ENCODE measurements around the gene PAFAH1B2. TPM values are rescaled to one million over a fixed set of nuclear protein-coding genes. Genes with fewer than 3 reads are reported as not detected.
"Not testable (repeated sequence)": the region's sequence is repeated elsewhere in the genome, so short reads cannot be mapped to it uniquely, and the experiment has no call there.

The PAFAH1B2 gene
- polyA plus RNA-seq, 1 donor from 2014 or later = 85.9 TPM

DNA sequence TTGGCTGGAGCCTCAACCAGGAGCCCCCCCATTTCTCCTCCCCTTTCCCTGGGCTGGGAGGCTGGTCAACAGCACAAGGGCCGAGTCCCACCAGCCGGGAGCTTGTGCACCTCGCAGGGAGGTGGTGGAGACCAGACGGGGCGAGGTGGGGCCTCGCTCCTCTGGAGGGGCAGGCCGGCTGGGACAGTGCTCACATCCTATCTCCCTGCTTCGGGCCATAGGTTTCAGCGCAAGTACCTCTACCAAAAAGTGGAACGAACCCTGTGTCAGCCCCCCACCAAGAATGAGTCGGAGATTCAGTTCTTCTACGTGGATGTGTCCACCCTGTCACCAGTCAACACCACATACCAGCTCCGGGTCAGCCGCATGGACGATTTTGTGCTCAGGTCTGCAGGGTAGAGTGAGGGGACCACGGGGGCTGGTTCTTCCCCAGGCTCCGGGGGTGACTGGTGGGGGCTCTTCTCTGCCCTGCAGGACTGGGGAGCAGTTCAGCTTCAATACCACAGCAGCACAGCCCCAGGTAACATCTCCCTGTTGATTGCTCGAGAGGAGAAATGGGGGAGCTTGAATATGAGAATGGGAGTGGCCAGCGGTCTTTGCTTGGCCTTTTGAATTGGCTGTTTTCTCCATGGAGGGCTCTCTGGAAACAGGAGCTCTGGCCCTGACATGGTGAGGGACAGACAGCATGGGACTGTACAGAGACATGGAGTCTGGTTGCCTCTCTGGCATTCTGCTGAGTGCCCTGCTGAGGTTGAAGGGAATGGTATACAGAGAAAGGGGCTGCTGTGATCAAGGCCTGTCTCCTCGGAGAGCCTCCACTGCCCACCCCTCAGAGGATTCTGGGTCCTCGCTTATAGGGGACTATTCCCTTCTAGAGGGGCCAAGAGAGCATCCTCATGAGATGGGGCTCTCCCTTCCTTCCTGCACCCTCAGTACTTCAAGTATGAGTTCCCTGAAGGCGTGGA lies 37.8 kb downstream of the PAFAH1B2 start:
- Histone ChIP-seq H3K79me2 (replicated peaks; ENCODE audit: insufficient read depth, low read length) (no peaks in the 10 kb centered on the region), H2AFZ (ENCODE audit: low read depth, low read length) (no peak overlapping the region), H3K27me3 (ENCODE audit: insufficient read depth, low read depth, low read length) (no peaks in the 10 kb centered on the region), H3K36me3 (ENCODE audit: insufficient read depth, low read length) (no peaks in the 10 kb centered on the region), H3K9me2 (ENCODE audit: insufficient read depth, low read length) (no peaks in the 10 kb centered on the region), H4K20me1 (ENCODE audit: insufficient read depth) (no peaks in the 10 kb centered on the region), H3F3A (ENCODE audit: insufficient read depth, low read length, poor library complexity, severe bottlenecking) (no peaks in the 10 kb centered on the region), H3K27ac (ENCODE audit: low read length) (no peak overlapping the region), H3K9ac (ENCODE audit: low read length) (no peak overlapping the region), H3K4me3 (ENCODE audit: low read length) (no peak overlapping the region), H3K4me2 (ENCODE audit: low read length) (no peak overlapping the region), H3K9me3 (ENCODE audit: low read length) (no peaks in the 10 kb centered on the region)
- TF ChIP-seq POLR2AphosphoS5 (IDR thresholded peaks at IDR 0.05) = no peak
- TF ChIP-seq, protein P1, sequence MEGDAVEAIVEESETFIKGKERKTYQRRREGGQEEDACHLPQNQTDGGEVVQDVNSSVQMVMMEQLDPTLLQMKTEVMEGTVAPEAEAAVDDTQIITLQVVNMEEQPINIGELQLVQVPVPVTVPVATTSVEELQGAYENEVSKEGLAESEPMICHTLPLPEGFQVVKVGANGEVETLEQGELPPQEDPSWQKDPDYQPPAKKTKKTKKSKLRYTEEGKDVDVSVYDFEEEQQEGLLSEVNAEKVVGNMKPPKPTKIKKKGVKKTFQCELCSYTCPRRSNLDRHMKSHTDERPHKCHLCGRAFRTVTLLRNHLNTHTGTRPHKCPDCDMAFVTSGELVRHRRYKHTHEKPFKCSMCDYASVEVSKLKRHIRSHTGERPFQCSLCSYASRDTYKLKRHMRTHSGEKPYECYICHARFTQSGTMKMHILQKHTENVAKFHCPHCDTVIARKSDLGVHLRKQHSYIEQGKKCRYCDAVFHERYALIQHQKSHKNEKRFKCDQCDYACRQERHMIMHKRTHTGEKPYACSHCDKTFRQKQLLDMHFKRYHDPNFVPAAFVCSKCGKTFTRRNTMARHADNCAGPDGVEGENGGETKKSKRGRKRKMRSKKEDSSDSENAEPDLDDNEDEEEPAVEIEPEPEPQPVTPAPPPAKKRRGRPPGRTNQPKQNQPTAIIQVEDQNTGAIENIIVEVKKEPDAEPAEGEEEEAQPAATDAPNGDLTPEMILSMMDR (IDR thresholded peaks at IDR 0.05; ENCODE audit: poor library complexity, severe bottlenecking) = no peak
- no peak for TF ChIP-seq MXI1 (conservative IDR thresholded peaks at IDR 0.05; ENCODE audit: poor library complexity, severe bottlenecking)
- TF ChIP-seq, protein P2, sequence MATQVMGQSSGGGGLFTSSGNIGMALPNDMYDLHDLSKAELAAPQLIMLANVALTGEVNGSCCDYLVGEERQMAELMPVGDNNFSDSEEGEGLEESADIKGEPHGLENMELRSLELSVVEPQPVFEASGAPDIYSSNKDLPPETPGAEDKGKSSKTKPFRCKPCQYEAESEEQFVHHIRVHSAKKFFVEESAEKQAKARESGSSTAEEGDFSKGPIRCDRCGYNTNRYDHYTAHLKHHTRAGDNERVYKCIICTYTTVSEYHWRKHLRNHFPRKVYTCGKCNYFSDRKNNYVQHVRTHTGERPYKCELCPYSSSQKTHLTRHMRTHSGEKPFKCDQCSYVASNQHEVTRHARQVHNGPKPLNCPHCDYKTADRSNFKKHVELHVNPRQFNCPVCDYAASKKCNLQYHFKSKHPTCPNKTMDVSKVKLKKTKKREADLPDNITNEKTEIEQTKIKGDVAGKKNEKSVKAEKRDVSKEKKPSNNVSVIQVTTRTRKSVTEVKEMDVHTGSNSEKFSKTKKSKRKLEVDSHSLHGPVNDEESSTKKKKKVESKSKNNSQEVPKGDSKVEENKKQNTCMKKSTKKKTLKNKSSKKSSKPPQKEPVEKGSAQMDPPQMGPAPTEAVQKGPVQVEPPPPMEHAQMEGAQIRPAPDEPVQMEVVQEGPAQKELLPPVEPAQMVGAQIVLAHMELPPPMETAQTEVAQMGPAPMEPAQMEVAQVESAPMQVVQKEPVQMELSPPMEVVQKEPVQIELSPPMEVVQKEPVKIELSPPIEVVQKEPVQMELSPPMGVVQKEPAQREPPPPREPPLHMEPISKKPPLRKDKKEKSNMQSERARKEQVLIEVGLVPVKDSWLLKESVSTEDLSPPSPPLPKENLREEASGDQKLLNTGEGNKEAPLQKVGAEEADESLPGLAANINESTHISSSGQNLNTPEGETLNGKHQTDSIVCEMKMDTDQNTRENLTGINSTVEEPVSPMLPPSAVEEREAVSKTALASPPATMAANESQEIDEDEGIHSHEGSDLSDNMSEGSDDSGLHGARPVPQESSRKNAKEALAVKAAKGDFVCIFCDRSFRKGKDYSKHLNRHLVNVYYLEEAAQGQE (IDR thresholded peaks at IDR 0.05; ENCODE audit: borderline replicate concordance) = no peak
- no peak for TF ChIP-seq EP300 (conservative IDR thresholded peaks at IDR 0.05; ENCODE audit: poor library complexity, severe bottlenecking)
- no peak for TF ChIP-seq EZH2 (IDR thresholded peaks at IDR 0.05; ENCODE audit: borderline replicate concordance, insufficient read depth, low read length, poor library complexity, severe bottlenecking)

DNA sequence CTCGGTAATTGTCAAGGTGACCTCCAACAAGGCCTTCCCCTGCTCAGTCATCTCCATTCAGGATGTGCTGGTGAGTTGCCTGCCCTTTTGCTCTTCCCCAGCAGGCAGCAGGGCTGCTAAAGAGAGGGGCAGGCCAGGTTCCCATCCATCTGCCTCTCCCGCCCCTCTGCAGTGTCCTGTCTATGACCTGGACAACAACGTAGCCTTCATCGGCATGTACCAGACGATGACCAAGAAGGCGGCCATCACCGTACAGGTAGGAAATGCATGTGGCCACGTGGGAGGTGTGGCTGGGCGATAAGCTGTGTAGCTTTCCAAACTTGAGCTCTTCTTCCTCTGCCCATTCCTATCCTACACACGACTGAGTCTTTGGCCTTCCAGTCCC lies 38.5 kb downstream of the PAFAH1B2 start:
- Histone ChIP-seq H3K4me3 (ENCODE audit: low read length) (no peak overlapping the region), H3F3A (ENCODE audit: insufficient read depth, low read length, poor library complexity, severe bottlenecking) (no peaks in the 10 kb centered on the region), H3K79me2 (replicated peaks; ENCODE audit: insufficient read depth, low read length) (no peaks in the 10 kb centered on the region), H3K27me3 (ENCODE audit: insufficient read depth, low read depth, low read length) (no peaks in the 10 kb centered on the region), H3K27ac (ENCODE audit: low read length) (no peak overlapping the region), H3K9me2 (ENCODE audit: insufficient read depth, low read length) (no peaks in the 10 kb centered on the region), H3K4me2 (ENCODE audit: low read length) (no peak overlapping the region), H2AFZ (ENCODE audit: low read depth, low read length) (no peak overlapping the region), H3K36me3 (ENCODE audit: insufficient read depth, low read length) (no peaks in the 10 kb centered on the region), H4K20me1 (ENCODE audit: insufficient read depth) (no peaks in the 10 kb centered on the region), H3K9ac (ENCODE audit: low read length) (no peak overlapping the region), H3K9me3 (ENCODE audit: low read length) (no peaks in the 10 kb centered on the region)
- TF ChIP-seq, protein P2 (IDR thresholded peaks at IDR 0.05; ENCODE audit: borderline replicate concordance) = no peak
- TF ChIP-seq POLR2AphosphoS5 (IDR thresholded peaks at IDR 0.05) = no peak
- TF ChIP-seq EZH2 (IDR thresholded peaks at IDR 0.05; ENCODE audit: borderline replicate concordance, insufficient read depth, low read length, poor library complexity, severe bottlenecking) = no peak
- TF ChIP-seq, protein P1 (IDR thresholded peaks at IDR 0.05; ENCODE audit: poor library complexity, severe bottlenecking) = no peak
- TF ChIP-seq TAF1 (IDR thresholded peaks at IDR 0.05; ENCODE audit: low read depth) = no peak
- TF ChIP-seq EP300 (conservative IDR thresholded peaks at IDR 0.05; ENCODE audit: poor library complexity, severe bottlenecking) = no peak

DNA sequence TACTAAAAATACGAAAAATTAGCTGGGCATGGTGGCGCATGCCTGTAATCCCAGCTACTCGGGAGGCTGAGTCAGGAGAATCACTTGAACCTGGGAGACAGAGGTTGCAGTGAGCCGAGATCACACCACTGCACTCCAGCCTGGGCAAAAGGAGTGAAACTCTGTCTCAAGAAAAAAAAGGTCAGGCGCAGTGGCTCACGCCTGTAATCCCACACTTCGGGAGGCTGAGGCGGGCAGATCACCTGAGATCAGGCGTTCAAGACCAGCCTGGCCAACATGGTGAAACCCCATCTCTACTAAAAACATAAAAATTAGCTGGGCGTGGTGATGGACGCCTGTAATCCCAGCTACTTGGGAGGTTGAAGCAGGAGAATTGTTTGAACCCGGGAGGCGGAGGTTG lies 39.1 kb downstream of the PAFAH1B2 start:
- H3K9me2 ChIP-seq (ENCODE audit: insufficient read depth, low read length); H3K4me2 ChIP-seq (ENCODE audit: low read length); H3K79me2 ChIP-seq (replicated peaks; ENCODE audit: insufficient read depth, low read length); H3K4me3 ChIP-seq (ENCODE audit: low read length); H3K36me3 ChIP-seq (ENCODE audit: insufficient read depth, low read length); H3K9me3 ChIP-seq (ENCODE audit: low read length); H3K9ac ChIP-seq (ENCODE audit: low read length); H3K27me3 ChIP-seq (ENCODE audit: insufficient read depth, low read depth, low read length); H3K27ac ChIP-seq (ENCODE audit: low read length); H2AFZ ChIP-seq (ENCODE audit: low read depth, low read length); H4K20me1 ChIP-seq (ENCODE audit: insufficient read depth); H3F3A ChIP-seq (ENCODE audit: insufficient read depth, low read length, poor library complexity, severe bottlenecking): not testable (repeated sequence)
